ENCODE measurements around the gene KDM1A. TPM values are rescaled to one million over a fixed set of nuclear protein-coding genes. Genes with fewer than 3 reads are reported as not detected.
A peak's percentile ranks its signal among the peaks of the same experiment; 100 is the strongest.

Gene KDM1A
- total and polyA plus RNA-seq, 2 of the 13 experiments (the other 11 are each of a cell fraction or from before 2014, with no cell fraction given), result 81.3 to 173 TPM

GRCh38 chr1:22975694-22976093 is 43.6 kb upstream of the KDM1A start:
- intact Hi-C loops (cut with micrococcal nuclease; ENCODE audit: unreplicated experiment), result loop anchor here (1.0 to 10.0 kb wide), 4 partner anchors 79 to 299 kb away; no protein-coding TSS in a partner anchor
- Histone ChIP-seq H3K4me3 (replicated peaks in 1 of 3; ENCODE audit: insufficient read depth in 1 of 3, low read depth in 2 of 3, low read length in 3 of 3) (no peak overlapping the region), H4K20me1 (ENCODE audit: insufficient read depth, low read length) (no peaks in the 10 kb centered on the region), H3K27ac (ENCODE audit: extremely low read length, insufficient read depth, low read length) (no peak overlapping the region), H2AFZ (ENCODE audit: low read length) (no peak overlapping the region), H3K79me2 (ENCODE audit: insufficient read depth, low read length) (no peaks in the 10 kb centered on the region), H3K9me3 (ENCODE audit: low read length) (no peaks in the 10 kb centered on the region), H3K4me2 (ENCODE audit: low read depth, low read length) (peak overlapping the region; percentile 57), H3K27me3 (ENCODE audit: control insufficient read depth in 1 of 2, insufficient read depth in 2 of 2, low read length in 2 of 2) (no peaks in the 10 kb centered on the region), H3K9ac (ENCODE audit: insufficient read depth, low read depth, low read length) (no peak overlapping the region), H3K36me3 (replicated peaks in 1 of 2; ENCODE audit: control insufficient read depth in 1 of 2, insufficient read depth in 2 of 2, low read length in 2 of 2) (no peaks in the 10 kb centered on the region), H3K4me1 (ENCODE audit: insufficient read depth, low read length) (peaks cover 32% of the 10 kb centered on the region)
- WGBS (ENCODE audit: low lambda C conversion rate), result 5% methylated on average over 3 of the region's 3 CpGs
- BruUV-seq (replicated peaks), result no TSS peak
- ChIA-PET POLR2A (no interaction called here), CTCF (ENCODE audit: low intra/inter-chr PET ratio, low total read pairs) (interaction anchor here (1.5 to 2.1 kb wide), 2 partner anchors 123 to 209 kb away, joined by 8 to 12 read pairs; no protein-coding TSS in a partner anchor)
- DNase-seq (ENCODE audit: low spot score) (no peak), ATAC-seq (peak; percentile 47; the same call in 2 of the 3 replicates), FAIRE-seq (no peak)
- peak; percentile 45; the same call in 1 of the 2 replicates for TF ChIP-seq ETV5 (CRISPR knock-in tag; IDR thresholded peaks at IDR 0.05; ENCODE audit: borderline replicate concordance)
- peak; percentile 21; the same call in 1 of the 2 replicates for TF ChIP-seq FOSL1 (CRISPR knock-in tag; IDR thresholded peaks at IDR 0.05; ENCODE audit: borderline replicate concordance)
- TF ChIP-seq SOX6 (IDR thresholded peaks at IDR 0.05), result no peak
- 0 out of 2 replicates have a peak, but pooled peaks have one; percentile 26 for TF ChIP-seq SOX6 (CRISPR knock-in tag; IDR thresholded peaks at IDR 0.05)
- TF ChIP-seq ZNF547 (CRISPR knock-in tag; IDR thresholded peaks at IDR 0.05), result no peak
- peak; percentile 79 for TF ChIP-seq FOSL2 (CRISPR knock-in tag; IDR thresholded peaks at IDR 0.05)
- TF ChIP-seq BRCA1 (CRISPR knock-in tag; IDR thresholded peaks at IDR 0.05), result no peak
- TF ChIP-seq CBFB (CRISPR knock-in tag; IDR thresholded peaks at IDR 0.05), result no peak
- TF ChIP-seq JUND (CRISPR knock-in tag; IDR thresholded peaks at IDR 0.05), result peak; percentile 17; the same call in 1 of the 2 replicates
- no peak for TF ChIP-seq MAFK (conservative IDR thresholded peaks at IDR 0.05 in 1 of 2, IDR thresholded peaks at IDR 0.05 in 1 of 2; ENCODE audit: low read length in 2 of 2)
- in situ Hi-C loops (cut with HindIII; ENCODE audit: extremely low pct_ligation_motif_present, low pct_unique_long_range_greater_than_20kb), result loop anchor here (5.0 to 10.0 kb wide), 3 partner anchors 109 to 299 kb away; no protein-coding TSS in a partner anchor

Measured in HepG2 (cell line).